ENCODE results near the gene FASN. TPM values are rescaled to one million over a fixed set of nuclear protein-coding genes. Genes with fewer than 3 reads are reported as not detected.

The FASN gene
- total and polyA plus RNA-seq, 2 of the 13 experiments (the other 11 are each of a cell fraction or from before 2014, with no cell fraction given): 51.7 to 101 TPM

- TF ChIP-seq KLF12 (CRISPR knock-in tag; IDR thresholded peaks at IDR 0.05; ENCODE audit: borderline replicate concordance) (no peak), PLRG1 (conservative IDR thresholded peaks at IDR 0.05) (no peak), CEBPZ (IDR thresholded peaks at IDR 0.05; ENCODE audit: low read length) (no peak), REL (CRISPR knock-in tag; conservative IDR thresholded peaks at IDR 0.05) (no peak), ZNF713 (CRISPR knock-in tag; IDR thresholded peaks at IDR 0.05) (no peak), ZKSCAN5 (CRISPR knock-in tag; IDR thresholded peaks at IDR 0.05) (no peak), NFIB (CRISPR knock-in tag; IDR thresholded peaks at IDR 0.05; ENCODE audit: borderline replicate concordance) (no peak), ZNF281 (CRISPR knock-in tag; IDR thresholded peaks at IDR 0.05; ENCODE audit: borderline replicate concordance) (peak; percentile 86), MEIS2 (CRISPR knock-in tag; IDR thresholded peaks at IDR 0.05) (no peak), ZNF10 (CRISPR knock-in tag; IDR thresholded peaks at IDR 0.05; ENCODE audit: borderline replicate concordance, low read depth) (no peak), ZNF788 (CRISPR knock-in tag; IDR thresholded peaks at IDR 0.05; ENCODE audit: borderline replicate concordance) (no peak), SNAI1 (CRISPR knock-in tag; IDR thresholded peaks at IDR 0.05; ENCODE audit: borderline replicate concordance) (no peak), JUNB (CRISPR knock-in tag; IDR thresholded peaks at IDR 0.05; ENCODE audit: borderline replicate concordance) (0 out of 2 replicates have a peak, but pooled peaks have one; percentile 71), STAG1 (CRISPR knock-in tag; IDR thresholded peaks at IDR 0.05) (no peak), ZNF816 (CRISPR knock-in tag; IDR thresholded peaks at IDR 0.05; ENCODE audit: borderline replicate concordance) (no peak), KAT2B (IDR thresholded peaks at IDR 0.05; ENCODE audit: borderline replicate concordance, low read depth, low read length) (no peak)
- TF ChIP-seq, protein P1, sequence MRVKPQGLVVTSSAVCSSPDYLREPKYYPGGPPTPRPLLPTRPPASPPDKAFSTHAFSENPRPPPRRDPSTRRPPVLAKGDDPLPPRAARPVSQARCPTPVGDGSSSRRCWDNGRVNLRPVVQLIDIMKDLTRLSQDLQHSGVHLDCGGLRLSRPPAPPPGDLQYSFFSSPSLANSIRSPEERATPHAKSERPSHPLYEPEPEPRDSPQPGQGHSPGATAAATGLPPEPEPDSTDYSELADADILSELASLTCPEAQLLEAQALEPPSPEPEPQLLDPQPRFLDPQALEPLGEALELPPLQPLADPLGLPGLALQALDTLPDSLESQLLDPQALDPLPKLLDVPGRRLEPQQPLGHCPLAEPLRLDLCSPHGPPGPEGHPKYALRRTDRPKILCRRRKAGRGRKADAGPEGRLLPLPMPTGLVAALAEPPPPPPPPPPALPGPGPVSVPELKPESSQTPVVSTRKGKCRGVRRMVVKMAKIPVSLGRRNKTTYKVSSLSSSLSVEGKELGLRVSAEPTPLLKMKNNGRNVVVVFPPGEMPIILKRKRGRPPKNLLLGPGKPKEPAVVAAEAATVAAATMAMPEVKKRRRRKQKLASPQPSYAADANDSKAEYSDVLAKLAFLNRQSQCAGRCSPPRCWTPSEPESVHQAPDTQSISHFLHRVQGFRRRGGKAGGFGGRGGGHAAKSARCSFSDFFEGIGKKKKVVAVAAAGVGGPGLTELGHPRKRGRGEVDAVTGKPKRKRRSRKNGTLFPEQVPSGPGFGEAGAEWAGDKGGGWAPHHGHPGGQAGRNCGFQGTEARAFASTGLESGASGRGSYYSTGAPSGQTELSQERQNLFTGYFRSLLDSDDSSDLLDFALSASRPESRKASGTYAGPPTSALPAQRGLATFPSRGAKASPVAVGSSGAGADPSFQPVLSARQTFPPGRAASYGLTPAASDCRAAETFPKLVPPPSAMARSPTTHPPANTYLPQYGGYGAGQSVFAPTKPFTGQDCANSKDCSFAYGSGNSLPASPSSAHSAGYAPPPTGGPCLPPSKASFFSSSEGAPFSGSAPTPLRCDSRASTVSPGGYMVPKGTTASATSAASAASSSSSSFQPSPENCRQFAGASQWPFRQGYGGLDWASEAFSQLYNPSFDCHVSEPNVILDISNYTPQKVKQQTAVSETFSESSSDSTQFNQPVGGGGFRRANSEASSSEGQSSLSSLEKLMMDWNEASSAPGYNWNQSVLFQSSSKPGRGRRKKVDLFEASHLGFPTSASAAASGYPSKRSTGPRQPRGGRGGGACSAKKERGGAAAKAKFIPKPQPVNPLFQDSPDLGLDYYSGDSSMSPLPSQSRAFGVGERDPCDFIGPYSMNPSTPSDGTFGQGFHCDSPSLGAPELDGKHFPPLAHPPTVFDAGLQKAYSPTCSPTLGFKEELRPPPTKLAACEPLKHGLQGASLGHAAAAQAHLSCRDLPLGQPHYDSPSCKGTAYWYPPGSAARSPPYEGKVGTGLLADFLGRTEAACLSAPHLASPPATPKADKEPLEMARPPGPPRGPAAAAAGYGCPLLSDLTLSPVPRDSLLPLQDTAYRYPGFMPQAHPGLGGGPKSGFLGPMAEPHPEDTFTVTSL (CRISPR knock-in tag; IDR thresholded peaks at IDR 0.05; ENCODE audit: borderline replicate concordance): no peak
Observed at GRCh38 chr17:82097184-82097918, 685 bp downstream of the FASN start (continued).

Data from HepG2 (cell line).